Osteocyte (in vitro differentiated cells): ENCODE results near the gene FBXO15. TPM values are rescaled to one million over a fixed set of nuclear protein-coding genes. Genes with fewer than 3 reads are reported as not detected.

Source experiments
- DNase-seq: peaks from one replicate; pipeline ENCODE4 v3.0.0; 2021; ENCODE audit warnings: mixed read lengths; ENCODE audit not compliant: unreplicated experiment; ENCODE audit errors: extremely low spot score
- H3K27ac Mint-ChIP-seq: one replicate; pipeline ENCODE4 v1.8.0; 2021; ENCODE audit warnings: mild to moderate bottlenecking, mixed read lengths; ENCODE audit not compliant: unreplicated experiment
- H3K27me3 Mint-ChIP-seq: one replicate; pipeline ENCODE4 v1.8.0; 2021; ENCODE audit warnings: mixed read lengths; ENCODE audit not compliant: unreplicated experiment
- H3K36me3 Mint-ChIP-seq: one replicate; pipeline ENCODE4 v1.8.0; 2021; ENCODE audit warnings: mixed read lengths; ENCODE audit not compliant: unreplicated experiment
- H3K4me1 Mint-ChIP-seq: one replicate; pipeline ENCODE4 v1.8.0; 2021; ENCODE audit warnings: mixed read lengths; ENCODE audit not compliant: unreplicated experiment
- H3K4me3 Mint-ChIP-seq: one replicate; pipeline ENCODE4 v1.8.0; 2021; ENCODE audit warnings: mild to moderate bottlenecking, moderate library complexity, mixed read lengths; ENCODE audit not compliant: unreplicated experiment
- H3K9me3 Mint-ChIP-seq: one replicate; pipeline ENCODE4 v1.8.0; 2021; ENCODE audit warnings: mixed read lengths; ENCODE audit not compliant: unreplicated experiment
- total RNA-seq: library from RNA; stranded (reverse); gene quantifications from 2 replicates; pipeline ENCODE4 v1.2.1, GENCODE V29; 2021
- TF ChIP-seq, protein P1 (sequence below): fragments of 200-600 bp; sonication (generic); IDR thresholded peaks from 2 replicates; pipeline ENCODE4 v1.5.0; 2021; ENCODE audit warnings: antibody characterized with exemption, mild to moderate bottlenecking, moderate library complexity

FBXO15 gene
- total RNA-seq, 1 donor from 2014 or later: 0.86 TPM

DNA sequence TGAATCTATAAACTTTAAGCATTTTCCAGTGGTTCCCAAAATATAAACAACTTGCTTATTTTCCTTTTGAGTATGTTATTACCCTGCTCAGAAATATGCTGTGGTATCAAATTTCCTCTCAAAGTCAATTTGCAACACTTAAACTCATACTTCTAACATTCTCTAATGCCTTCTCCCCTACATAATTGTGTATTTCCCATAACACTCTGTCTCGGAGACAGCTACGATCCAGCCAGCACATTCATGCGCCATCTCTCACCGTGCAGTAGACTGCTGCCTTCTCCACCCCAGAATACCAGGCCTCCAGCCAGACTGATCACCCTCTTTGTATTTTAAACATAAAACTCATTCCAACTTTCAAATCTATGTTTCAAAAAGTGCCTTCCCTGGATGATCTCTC is 42.5 kb upstream of the FBXO15 start:
- Mint-ChIP-seq H3K4me3 (no peak overlapping the region), H3K36me3 (no peaks in the 10 kb centered on the region), H3K27me3 (peaks cover 15% of the 10 kb centered on the region), H3K9me3 (no peaks in the 10 kb centered on the region), H3K27ac (no peak overlapping the region), H3K4me1 (peaks cover 3% of the 10 kb centered on the region)
- no peak for DNase-seq
- TF ChIP-seq, protein P1, sequence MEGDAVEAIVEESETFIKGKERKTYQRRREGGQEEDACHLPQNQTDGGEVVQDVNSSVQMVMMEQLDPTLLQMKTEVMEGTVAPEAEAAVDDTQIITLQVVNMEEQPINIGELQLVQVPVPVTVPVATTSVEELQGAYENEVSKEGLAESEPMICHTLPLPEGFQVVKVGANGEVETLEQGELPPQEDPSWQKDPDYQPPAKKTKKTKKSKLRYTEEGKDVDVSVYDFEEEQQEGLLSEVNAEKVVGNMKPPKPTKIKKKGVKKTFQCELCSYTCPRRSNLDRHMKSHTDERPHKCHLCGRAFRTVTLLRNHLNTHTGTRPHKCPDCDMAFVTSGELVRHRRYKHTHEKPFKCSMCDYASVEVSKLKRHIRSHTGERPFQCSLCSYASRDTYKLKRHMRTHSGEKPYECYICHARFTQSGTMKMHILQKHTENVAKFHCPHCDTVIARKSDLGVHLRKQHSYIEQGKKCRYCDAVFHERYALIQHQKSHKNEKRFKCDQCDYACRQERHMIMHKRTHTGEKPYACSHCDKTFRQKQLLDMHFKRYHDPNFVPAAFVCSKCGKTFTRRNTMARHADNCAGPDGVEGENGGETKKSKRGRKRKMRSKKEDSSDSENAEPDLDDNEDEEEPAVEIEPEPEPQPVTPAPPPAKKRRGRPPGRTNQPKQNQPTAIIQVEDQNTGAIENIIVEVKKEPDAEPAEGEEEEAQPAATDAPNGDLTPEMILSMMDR: no peak

DNA sequence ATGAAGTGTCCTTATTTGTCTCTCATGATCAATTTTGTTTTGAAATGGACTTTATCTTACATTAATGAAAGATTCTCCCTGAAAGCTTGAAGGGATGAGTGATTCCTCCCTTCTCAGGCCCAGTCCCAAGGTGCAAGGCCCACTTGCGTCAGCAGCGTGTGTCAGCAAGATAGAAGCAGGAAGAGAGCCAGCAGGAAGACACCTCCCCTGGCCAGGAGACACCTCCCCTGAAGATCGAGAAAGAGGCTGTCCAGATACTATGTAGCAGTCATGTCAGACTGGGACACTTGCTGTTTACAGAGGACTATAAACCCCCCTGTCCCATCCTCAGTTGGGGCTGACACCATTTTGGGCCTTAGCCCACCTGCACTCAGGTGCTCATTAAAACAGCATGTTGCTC is 39.0 kb upstream of the FBXO15 start:
- Mint-ChIP-seq H3K4me1 (peaks cover 3% of the 10 kb centered on the region), H3K36me3 (no peaks in the 10 kb centered on the region), H3K4me3 (no peak overlapping the region), H3K27ac (no peak overlapping the region), H3K27me3 (peaks cover 14% of the 10 kb centered on the region), H3K9me3 (no peaks in the 10 kb centered on the region)
- TF ChIP-seq, protein P1: no peak
- DNase-seq: no peak

DNA sequence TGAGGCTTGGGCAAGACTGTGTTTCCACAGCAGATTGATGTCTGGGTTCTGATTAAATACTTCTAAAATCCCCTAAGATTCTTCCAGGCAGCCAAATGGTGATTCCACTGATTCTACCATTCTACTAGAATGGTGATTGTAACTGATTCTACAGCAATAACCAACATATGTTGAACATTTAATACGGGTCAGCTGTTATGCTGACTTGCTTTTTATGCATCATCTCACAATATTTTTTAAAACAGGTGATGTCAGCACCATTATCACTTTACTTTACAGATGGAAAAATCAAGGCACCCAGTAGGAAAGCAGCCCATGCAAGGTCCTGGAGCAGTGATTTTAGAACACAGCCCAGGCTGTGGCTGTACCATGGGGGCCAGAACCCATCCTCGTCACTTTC is 38.2 kb upstream of the FBXO15 start:
- TF ChIP-seq, protein P1: no peak
- peaks cover 11% of the 10 kb centered on the region for H3K27me3 Mint-ChIP-seq
- no peaks in the 10 kb centered on the region for H3K36me3 Mint-ChIP-seq
- peak; percentile 11 for DNase-seq
- H3K27ac Mint-ChIP-seq: no peak overlapping the region
- peaks cover 3% of the 10 kb centered on the region for H3K4me1 Mint-ChIP-seq
- no peaks in the 10 kb centered on the region for H3K9me3 Mint-ChIP-seq
- H3K4me3 Mint-ChIP-seq: no peak overlapping the region

DNA sequence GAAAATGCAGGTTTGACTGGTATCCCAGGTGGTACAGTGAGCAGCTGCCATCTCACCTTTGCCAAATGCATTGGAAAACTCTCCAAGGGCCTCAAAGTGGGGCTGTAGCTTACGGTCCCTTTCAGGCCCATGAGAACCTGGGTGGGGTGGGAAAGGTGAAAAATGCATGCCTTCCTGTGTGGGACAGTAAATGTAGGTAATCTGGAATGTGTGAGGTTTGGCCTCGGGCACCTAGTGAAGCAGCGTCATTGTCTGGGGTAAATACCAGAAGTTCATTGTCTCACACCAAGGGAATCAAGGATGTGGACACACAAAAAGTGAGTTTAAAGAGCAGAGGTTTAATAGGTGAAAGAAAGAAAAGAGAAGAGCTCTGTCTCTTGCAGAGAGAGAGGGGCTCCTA is 37.2 kb upstream of the FBXO15 start:
- Mint-ChIP-seq H3K9me3 (no peaks in the 10 kb centered on the region), H3K36me3 (no peaks in the 10 kb centered on the region), H3K4me3 (no peak overlapping the region), H3K4me1 (peaks cover 3% of the 10 kb centered on the region), H3K27me3 (peaks cover 11% of the 10 kb centered on the region), H3K27ac (no peak overlapping the region)
- no peak for DNase-seq
- TF ChIP-seq, protein P1: no peak

DNA sequence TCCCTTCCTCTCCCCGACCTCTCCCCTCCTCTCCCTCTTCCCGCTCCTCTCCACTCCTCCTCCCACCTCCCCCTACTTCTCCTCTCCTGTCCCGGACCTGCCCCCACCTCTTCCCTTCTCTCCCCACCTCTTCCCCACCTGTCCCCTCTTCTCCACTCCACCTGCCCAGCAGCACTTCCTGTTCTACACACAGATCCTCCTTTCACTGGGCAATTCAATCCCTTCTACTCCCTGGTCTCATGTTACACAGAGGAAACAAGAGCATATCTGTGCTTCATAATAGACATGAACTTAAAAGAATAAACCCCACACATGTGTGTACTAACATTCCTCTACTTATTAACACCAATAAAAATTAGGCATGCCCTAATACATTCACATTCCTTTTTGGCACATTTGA is 35.5 kb upstream of the FBXO15 start:
- no peak for DNase-seq
- Mint-ChIP-seq H3K36me3 (no peaks in the 10 kb centered on the region), H3K27me3 (peaks cover 11% of the 10 kb centered on the region), H3K4me3 (no peak overlapping the region), H3K27ac (no peak overlapping the region), H3K9me3 (no peaks in the 10 kb centered on the region), H3K4me1 (no peaks in the 10 kb centered on the region)
- TF ChIP-seq, protein P1: no peak
